Activated CD8-positive, alpha-beta memory T cell treated with anti-CD3 and anti-CD28 coated beads, Interleukin-2, amount 10 ng/mL, durations not matched to agents 7 days and 5 days (primary cell): ENCODE measurements around the gene GNB1L. TPM values are rescaled to one million over a fixed set of nuclear protein-coding genes. Genes with fewer than 3 reads are reported as not detected.

Experiments used
- ATAC-seq: fragments of 150-1000 bp; cut with Tn5 transposase; one replicate; pipeline ENCODE4 v1.10.0; 2021; ENCODE audit warnings: moderate library complexity
- CTCF ChIA-PET: fragments of 350-600 bp; sonication (Branson Sonifier 250); formaldehyde crosslinking; loops from one replicate; lab custom pipeline; 2021; ENCODE audit warnings: antibody characterized with exemption; lab: Charles Lee
- DNase-seq: peaks from one replicate; pipeline ENCODE4 v3.0.0-alpha.2; 2020
- H3K27ac Mint-ChIP-seq: one replicate; pipeline ENCODE4 v1.8.0; 2021; ENCODE audit warnings: mild to moderate bottlenecking, mixed read lengths
- H3K27me3 Mint-ChIP-seq: one replicate; pipeline ENCODE4 v1.8.0; 2021; ENCODE audit warnings: mixed read lengths
- H3K36me3 Mint-ChIP-seq: one replicate; pipeline ENCODE4 v1.8.0; 2021; ENCODE audit warnings: mild to moderate bottlenecking, mixed read lengths
- H3K4me1 Mint-ChIP-seq: one replicate; pipeline ENCODE4 v1.8.0; 2021; ENCODE audit warnings: mixed read lengths
- H3K4me3 Mint-ChIP-seq: one replicate; pipeline ENCODE4 v1.8.0; 2021; ENCODE audit warnings: mild to moderate bottlenecking, moderate library complexity, mixed read lengths
- H3K9me3 Mint-ChIP-seq: one replicate; pipeline ENCODE4 v1.8.0; 2022; ENCODE audit warnings: low read depth, mixed read lengths
- total RNA-seq, 2 experiments: library from RNA; stranded (reverse); gene quantifications; one replicate each; pipeline ENCODE4 v1.2.3, GENCODE V29; 2021

GNB1L gene
- total RNA-seq, 2 experiments from 2014 or later, result 13.7 to 14.7 TPM

DNA sequence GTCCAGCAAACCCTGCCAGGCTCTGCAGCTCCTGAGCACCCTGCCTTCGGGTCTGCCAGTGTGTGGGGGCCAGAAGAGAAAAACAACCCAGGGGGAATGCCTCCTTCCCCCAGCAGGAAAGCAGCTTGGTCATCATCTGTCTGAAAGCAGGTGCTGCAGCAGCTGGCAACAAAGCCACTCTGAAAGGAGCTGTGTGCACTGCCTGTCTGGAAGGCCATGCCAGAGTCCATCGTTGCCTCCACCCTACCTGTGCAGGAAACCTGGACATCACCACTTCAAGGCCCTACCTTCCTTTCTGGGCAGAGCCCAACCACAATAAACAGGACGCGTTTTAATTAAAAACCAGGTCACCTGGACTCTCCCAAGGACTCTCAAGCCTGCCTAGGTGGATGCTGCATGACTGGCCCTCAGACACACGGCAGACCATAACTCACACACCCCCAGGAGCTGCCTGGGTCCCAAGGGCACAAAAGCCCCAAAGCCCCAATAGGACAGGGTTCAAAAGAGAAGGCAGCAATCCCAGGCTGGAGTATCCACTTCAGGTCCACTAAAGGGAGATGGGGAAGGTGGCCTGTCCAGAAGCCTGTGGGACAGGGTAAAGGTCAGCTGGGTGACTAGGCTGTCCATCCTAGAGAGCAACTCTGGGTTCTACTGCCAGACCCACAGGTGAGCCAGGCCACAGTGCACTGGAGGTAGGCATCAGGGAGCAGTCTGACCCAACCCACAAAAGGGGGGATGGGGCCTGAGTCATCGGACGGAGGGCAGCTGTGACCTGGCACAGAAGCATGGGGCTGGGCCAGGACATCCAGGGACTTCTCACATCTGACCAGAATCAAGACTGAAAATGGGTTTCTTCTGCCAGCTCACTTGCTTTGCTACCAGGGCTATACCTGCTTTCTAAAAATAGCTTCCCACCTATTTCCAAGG is 6.1 kb downstream of the GNB1L start:
- H3K4me3 Mint-ChIP-seq, result no peak overlapping the region
- ATAC-seq (no peak), DNase-seq (no peak)
- H3K4me1 Mint-ChIP-seq, result peaks cover 19% of the 10 kb centered on the region
- no peaks in the 10 kb centered on the region for H3K27me3 Mint-ChIP-seq
- H3K36me3 Mint-ChIP-seq, result peaks cover 16% of the 10 kb centered on the region
- no peak overlapping the region for H3K27ac Mint-ChIP-seq
- no peaks in the 10 kb centered on the region for H3K9me3 Mint-ChIP-seq
- CTCF ChIA-PET, result interaction anchor here (0.9 to 1.1 kb wide), 2 partner anchors 92 to 118 kb away, joined by 3 to 4 read pairs; no protein-coding TSS in a partner anchor

DNA sequence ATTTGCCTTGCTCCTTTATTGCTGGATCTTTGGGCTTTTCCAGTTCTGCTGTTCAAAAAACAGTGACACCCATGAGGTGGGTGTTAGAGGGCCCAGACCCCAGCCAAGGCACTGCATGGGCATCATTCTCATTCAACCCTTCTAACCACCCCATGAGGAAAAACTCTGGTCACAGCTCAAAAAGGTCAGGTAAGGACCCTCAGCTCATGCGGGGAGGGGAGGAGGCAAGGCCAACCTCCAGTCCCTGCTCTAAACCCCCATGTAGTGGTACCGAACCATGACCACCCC is 7.4 kb downstream of the GNB1L start:
- H3K4me3 Mint-ChIP-seq, result no peak overlapping the region
- no peaks in the 10 kb centered on the region for H3K9me3 Mint-ChIP-seq
- peaks cover 6% of the 10 kb centered on the region for H3K4me1 Mint-ChIP-seq
- ATAC-seq (no peak), DNase-seq (no peak)
- no peak overlapping the region for H3K27ac Mint-ChIP-seq
- peaks cover 16% of the 10 kb centered on the region for H3K36me3 Mint-ChIP-seq
- no peaks in the 10 kb centered on the region for H3K27me3 Mint-ChIP-seq
- CTCF ChIA-PET, result no interaction called here

DNA sequence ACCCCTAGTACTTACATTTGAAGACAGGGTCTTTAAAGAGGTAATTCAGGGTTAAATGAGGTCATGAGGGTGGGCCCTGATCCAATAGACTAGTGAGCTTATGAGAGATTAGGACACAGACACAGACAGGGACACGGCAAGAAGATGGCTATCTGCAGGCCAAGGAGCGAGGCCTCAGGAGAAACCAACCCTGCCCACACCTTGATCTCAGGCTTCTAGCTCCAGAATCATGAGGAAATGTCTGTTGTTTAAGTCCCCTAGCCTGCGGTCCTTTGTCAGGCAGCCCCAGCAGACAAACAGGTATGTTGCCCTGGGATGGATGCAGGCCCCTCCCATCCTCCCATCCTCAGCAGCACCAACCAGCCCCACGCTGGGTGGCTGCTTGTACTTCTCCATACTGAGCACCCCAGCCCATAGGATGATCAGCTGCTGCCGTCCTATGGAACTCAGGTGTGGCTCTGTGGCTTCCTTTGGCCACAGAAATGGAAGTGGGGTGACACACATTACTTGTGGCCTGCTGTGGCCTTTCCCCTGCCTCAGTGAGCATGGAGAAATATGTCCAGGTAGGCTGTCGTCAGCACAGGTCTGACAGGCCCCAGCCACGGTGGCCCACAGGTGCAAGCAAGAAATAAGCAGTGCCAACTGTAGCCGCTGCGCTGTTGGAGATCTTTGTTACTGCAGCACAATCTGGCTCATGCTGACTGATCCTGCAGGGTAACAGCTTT is 7.9 kb downstream of the GNB1L start:
- DNase-seq (no peak), ATAC-seq (no peak)
- no peak overlapping the region for H3K27ac Mint-ChIP-seq
- no peak overlapping the region for H3K4me3 Mint-ChIP-seq
- CTCF ChIA-PET, result no interaction called here
- peaks cover 14% of the 10 kb centered on the region for H3K36me3 Mint-ChIP-seq
- H3K4me1 Mint-ChIP-seq, result peaks cover 3% of the 10 kb centered on the region
- H3K9me3 Mint-ChIP-seq, result no peaks in the 10 kb centered on the region
- no peaks in the 10 kb centered on the region for H3K27me3 Mint-ChIP-seq

DNA sequence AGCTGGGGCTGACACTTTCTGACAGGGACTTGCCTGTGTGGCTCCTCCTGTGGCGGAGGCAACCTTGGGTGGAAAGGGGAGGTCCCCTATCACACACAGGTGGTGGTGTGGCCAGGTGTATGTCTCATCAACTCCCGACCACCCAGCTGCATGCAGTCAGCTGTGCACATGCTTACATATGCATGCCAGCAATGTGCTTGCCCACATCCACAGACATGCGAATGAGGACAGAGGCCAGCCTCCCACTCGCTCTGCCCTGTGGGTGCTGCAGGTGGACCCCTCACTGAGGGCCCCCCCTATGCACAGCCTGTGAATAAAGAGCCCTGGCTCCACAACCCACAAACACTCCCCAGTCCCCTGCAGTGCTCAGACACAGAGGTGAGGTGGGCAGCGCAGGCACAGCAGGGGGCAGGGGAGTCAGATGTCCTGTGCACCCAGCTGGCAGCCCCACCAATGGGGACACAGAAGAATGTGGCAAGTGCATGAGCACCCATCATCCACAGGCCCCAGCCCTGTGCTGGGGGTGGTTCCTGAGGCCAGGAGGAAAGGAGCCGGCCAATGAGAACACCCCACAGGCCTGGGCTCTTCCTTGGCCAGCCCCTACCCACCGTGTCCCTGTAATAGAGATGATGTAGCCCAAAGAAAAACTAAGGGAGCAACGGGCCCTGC is 9.5 kb downstream of the GNB1L start:
- Mint-ChIP-seq H3K27me3 (no peaks in the 10 kb centered on the region), H3K4me1 (peaks cover 3% of the 10 kb centered on the region), H3K9me3 (no peaks in the 10 kb centered on the region), H3K36me3 (peaks cover 12% of the 10 kb centered on the region), H3K4me3 (no peak overlapping the region), H3K27ac (no peak overlapping the region)
- ATAC-seq (no peak), DNase-seq (no peak)
- CTCF ChIA-PET, result no interaction called here

DNA sequence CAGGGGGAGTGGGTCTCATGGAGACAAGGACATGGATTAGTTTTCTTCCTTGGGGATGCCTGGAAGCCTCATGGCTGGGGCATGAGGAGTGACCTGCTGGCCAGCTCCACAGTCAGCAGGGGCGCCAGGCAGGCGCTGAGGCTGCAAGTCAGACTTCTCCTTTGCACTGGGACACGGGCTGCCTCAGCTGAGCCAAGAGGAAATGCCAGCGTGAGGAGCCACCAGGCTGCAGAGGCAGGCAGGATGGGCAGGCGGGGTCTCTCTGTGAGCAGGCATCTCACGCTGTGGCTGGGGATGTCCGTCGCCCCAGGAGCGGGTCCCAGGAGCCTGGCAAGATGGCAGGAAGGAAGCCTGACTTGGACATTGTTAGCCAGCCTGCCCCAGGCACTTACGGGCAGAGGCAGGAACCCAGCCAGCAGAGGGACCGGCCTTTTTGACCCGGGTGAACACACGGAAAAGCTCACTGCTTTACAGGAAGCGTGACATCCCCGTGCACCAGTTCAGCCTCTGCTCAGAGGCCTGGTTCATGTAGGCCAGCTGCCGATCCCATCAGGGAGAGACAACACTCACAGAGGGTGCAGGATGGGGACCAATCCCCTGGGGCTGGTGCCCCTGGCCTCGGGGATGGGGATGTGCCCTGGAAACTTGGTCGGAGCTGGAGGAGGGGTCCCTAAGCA is 10.2 kb downstream of the GNB1L start:
- H3K36me3 Mint-ChIP-seq, result peaks cover 10% of the 10 kb centered on the region
- CTCF ChIA-PET, result no interaction called here
- ATAC-seq (peak; percentile 35), DNase-seq (peak; percentile 38)
- no peak overlapping the region for H3K27ac Mint-ChIP-seq
- no peak overlapping the region for H3K4me3 Mint-ChIP-seq
- no peaks in the 10 kb centered on the region for H3K27me3 Mint-ChIP-seq
- peaks cover 3% of the 10 kb centered on the region for H3K4me1 Mint-ChIP-seq
- H3K9me3 Mint-ChIP-seq, result no peaks in the 10 kb centered on the region

DNA sequence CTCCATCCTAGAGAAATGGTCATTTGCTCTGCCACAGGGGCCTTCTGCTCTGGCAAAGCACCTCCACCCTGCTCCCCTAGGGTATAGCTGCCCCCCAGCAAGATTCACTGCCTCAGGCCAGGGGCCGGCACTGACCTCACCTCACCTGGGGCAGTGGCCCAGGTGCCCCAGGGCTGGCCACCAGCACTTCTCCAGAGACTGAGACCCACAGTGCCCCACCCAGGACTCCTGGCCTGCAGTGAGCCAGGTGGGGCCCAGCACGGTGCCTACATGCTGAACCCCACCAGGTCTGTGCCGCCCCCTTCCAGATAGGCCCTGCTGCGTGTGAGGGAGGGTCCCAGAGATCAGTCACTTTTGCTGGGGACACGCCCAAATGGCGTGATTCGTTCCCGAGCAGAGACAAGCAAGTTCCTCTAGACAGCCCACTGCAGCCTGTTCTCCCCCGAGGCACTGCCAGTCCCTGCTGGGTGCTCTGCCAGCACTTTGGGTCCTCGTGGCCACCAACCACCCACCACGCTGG is 10.8 kb downstream of the GNB1L start:
- Mint-ChIP-seq H3K36me3 (peaks cover 10% of the 10 kb centered on the region), H3K27ac (no peak overlapping the region), H3K4me3 (no peak overlapping the region), H3K4me1 (peaks cover 3% of the 10 kb centered on the region), H3K9me3 (no peaks in the 10 kb centered on the region), H3K27me3 (no peaks in the 10 kb centered on the region)
- DNase-seq (no peak), ATAC-seq (no peak)
- CTCF ChIA-PET, result no interaction called here

DNA sequence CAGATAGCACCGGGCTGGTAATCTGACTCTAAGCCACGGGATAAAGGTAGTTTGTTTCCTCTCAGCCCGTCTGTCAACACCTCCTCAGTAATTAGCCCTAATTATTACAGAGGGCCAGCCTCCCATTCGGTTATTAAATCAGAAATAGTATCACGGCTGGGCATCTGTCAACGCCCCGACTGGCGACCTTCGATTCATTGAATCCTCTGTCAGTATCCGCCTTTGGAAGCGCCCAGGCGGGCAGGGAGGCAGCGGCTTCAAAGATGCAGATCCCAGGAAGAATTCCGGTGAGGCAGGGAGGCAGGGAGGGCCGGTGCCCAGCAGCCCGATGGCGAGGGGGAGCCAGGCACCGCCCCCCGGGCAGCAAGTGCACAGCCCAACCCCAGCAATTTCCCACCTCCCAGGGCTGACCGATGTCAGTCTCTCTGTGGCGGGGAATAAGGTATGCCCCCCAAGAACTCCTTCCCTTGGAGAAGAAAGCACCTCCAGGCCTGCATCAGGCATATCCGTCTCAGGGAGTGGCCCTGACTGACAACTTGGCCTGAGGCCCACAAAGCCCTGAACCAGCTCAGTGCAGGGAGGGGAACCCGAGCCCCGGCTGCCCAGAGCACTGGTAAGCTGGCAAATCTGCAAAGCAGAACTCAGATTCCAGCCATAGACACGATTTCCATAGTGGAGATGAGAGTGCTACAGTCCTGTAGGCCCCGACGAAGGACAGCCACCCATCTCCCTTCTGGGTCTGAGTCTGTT is 11.4 kb downstream of the GNB1L start:
- H3K4me1 Mint-ChIP-seq, result peaks cover 3% of the 10 kb centered on the region
- H3K36me3 Mint-ChIP-seq, result peaks cover 10% of the 10 kb centered on the region
- CTCF ChIA-PET, result interaction anchor here (0.8 to 1.0 kb wide), 2 partner anchors 10 to 113 kb away, joined by 3 to 4 read pairs; no protein-coding TSS in a partner anchor
- ATAC-seq (no peak), DNase-seq (no peak)
- H3K4me3 Mint-ChIP-seq, result no peak overlapping the region
- H3K27ac Mint-ChIP-seq, result no peak overlapping the region
- H3K9me3 Mint-ChIP-seq, result no peaks in the 10 kb centered on the region
- no peaks in the 10 kb centered on the region for H3K27me3 Mint-ChIP-seq

DNA sequence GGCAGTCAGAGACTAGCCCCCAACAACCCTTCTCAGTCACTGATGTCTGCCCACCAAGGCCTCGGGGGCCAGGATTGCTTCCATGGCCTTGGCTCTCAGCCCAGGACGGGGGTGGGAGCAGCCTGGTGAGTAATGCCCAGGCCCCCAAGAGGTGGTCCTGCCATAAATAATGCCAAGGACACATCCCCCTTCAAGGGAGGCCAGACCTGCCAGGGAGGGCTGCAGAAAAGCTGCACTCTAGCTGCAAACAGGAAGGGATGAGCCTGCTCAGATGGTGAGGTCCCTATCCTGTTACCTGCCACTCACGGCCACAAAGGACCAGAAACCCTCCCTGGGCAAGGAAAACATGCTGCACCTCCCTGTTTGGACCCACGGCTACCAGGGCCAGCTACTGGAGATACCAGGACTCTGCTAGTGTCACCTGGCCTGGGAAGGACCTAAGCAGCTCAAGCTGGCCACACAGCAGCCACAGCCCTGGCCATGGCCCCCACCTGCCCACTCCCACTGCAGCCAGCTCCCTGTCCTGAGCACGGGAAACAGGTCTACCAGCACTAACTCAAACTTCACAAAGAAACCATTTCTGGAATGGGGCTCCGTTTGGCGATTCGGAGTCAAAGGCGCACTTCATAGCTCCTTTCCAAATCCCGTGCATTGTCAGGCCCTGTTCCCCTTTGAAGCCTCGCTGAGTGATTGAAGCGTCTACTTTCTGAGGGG is 12.1 kb downstream of the GNB1L start:
- DNase-seq, result no peak
- CTCF ChIA-PET, result interaction anchor here (0.8 to 1.0 kb wide), 2 partner anchors 10 to 112 kb away, joined by 3 to 4 read pairs; no protein-coding TSS in a partner anchor
- H3K4me3 Mint-ChIP-seq, result no peak overlapping the region
- no peak for ATAC-seq
- H3K9me3 Mint-ChIP-seq, result no peaks in the 10 kb centered on the region
- peaks cover 7% of the 10 kb centered on the region for H3K36me3 Mint-ChIP-seq
- H3K4me1 Mint-ChIP-seq, result peaks cover 3% of the 10 kb centered on the region
- no peaks in the 10 kb centered on the region for H3K27me3 Mint-ChIP-seq
- no peak overlapping the region for H3K27ac Mint-ChIP-seq

DNA sequence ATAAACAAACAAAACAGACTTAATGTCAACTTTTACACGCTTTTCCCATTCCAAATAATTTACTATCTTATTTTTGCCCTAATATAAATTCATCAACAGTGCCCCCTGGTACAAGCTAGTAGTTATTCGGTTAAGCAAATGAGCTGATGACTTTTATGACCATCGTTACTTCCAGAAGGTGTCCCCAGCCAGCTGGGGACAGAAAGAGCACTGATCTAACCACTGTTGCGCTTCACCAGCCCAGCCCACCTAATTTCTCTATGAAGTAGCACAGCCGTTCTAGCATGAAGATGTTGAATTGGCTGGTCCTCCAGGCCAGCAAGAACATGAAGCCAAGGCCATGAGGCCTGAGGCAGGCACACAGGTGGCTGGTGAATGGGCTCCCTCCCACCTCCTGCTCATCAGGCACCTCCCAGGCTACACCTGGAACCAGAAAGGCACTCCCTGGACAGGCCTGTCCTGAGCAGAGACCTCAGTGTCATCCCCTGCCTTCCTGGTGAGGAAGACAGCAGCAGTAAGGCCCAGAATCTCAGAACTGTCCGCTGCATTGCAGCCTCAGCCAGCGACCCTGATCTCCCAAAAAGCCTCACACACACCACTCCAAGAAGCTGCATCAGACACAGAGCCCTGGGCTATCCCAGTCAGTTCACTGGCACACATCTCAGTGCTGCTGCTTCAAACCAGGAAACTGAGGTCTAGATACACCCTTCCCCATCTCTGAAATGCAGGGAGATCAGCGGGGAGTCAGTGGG is 12.9 kb downstream of the GNB1L start:
- CTCF ChIA-PET, result interaction anchor here (1.0 kb wide), 1 partner anchor 9 kb away, joined by 4 read pairs; no protein-coding TSS in a partner anchor
- Mint-ChIP-seq H3K4me1 (peaks cover 3% of the 10 kb centered on the region), H3K36me3 (peaks cover 1% of the 10 kb centered on the region), H3K27ac (no peak overlapping the region), H3K9me3 (no peaks in the 10 kb centered on the region), H3K27me3 (no peaks in the 10 kb centered on the region), H3K4me3 (no peak overlapping the region)
- DNase-seq (no peak), ATAC-seq (no peak)

DNA sequence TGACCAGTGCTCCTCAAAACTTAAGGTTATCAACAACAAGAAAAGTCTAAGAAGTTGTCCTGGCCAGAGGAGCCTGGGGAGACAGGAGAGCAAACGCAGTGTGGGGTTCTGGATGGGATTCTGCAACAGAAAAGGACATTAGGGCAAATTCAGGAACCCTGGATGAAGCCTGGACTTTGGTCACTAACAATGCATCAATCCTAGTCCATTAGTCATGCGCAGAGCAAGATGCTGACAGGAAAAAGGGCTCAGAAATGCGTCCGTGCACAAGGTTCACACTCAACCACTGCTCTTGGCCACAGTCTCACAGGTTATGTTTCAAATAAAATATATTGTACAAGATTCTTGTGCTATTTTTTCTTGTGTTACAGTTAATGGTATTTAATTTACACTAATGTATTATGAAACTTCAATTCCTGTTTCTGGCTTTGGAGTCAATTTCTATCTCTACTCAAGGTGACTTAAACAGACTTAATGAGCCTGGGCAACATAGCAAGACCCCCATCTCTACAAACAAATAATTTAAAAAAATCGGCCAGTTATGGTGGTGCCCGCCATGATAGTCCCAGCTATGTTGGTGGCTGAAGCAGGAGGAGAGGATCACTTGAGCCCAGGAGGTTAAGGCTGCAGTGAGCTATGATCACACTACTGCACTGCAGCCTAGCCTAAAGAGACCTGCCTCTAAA is 13.6 kb downstream of the GNB1L start:
- Mint-ChIP-seq H3K36me3 (peaks cover 1% of the 10 kb centered on the region), H3K9me3 (no peaks in the 10 kb centered on the region), H3K27me3 (no peaks in the 10 kb centered on the region), H3K4me1 (peaks cover 4% of the 10 kb centered on the region), H3K4me3 (no peak overlapping the region), H3K27ac (no peak overlapping the region)
- no peak for DNase-seq
- CTCF ChIA-PET, result no interaction called here
- no peak for ATAC-seq

DNA sequence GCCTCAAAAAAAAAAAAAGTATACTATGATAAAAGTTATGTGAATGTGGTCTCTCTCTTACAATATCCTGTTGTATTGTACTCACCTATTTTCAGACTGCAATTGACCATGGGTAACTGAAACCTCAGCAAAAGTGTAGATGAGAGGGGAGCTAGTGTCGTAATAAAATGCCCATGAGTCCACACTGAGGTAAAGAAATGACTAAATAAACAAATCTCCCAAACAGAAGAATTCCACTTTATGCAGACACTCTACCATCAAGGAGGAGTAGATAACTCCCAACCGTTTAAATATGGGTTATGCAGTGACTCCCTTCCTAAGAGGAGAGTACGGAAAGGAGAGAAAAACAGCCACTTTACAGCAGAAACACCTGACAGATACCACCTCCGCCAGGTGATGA is 14.6 kb downstream of the GNB1L start:
- Mint-ChIP-seq H3K27me3 (no peaks in the 10 kb centered on the region), H3K9me3 (no peaks in the 10 kb centered on the region), H3K4me3 (no peak overlapping the region), H3K36me3 (peaks cover 1% of the 10 kb centered on the region), H3K27ac (no peak overlapping the region), H3K4me1 (peaks cover 5% of the 10 kb centered on the region)
- CTCF ChIA-PET, result interaction anchor here (1.0 kb wide), 1 partner anchor 109 kb away, joined by 6 read pairs; no protein-coding TSS in a partner anchor
- ATAC-seq (no peak), DNase-seq (no peak)
